MM.1S (cell line): Measurements from ENCODE around the gene JAKMIP2.

Experiments
- DNase-seq: peaks from one replicate; pipeline ENCODE4 v3.0.0-alpha.2; 2015
- H2AFZ ChIP-seq: fragments of 300-600 bp; sonication (generic); 2 replicates; pipeline ENCODE4 v1.6.0; 2016; ENCODE audit warnings: antibody characterized with exemption, low read length
- H3F3A ChIP-seq: fragments of 300-600 bp; sonication (generic); 2 replicates; pipeline ENCODE4 v1.6.1; 2016; ENCODE audit warnings: mild to moderate bottlenecking, antibody characterized with exemption, low read length, moderate library complexity, mixed read lengths; ENCODE audit not compliant: insufficient read depth
- H3K27ac ChIP-seq: fragments of 300-600 bp; sonication (generic); 2 replicates; pipeline ENCODE4 v1.5.1; 2016; ENCODE audit warnings: mild to moderate bottlenecking, low read length
- H3K27me3 ChIP-seq: fragments of 300-600 bp; sonication (generic); replicated peaks from 2 replicates; pipeline ENCODE4 v1.6.0; 2016; ENCODE audit warnings: low read length; ENCODE audit not compliant: insufficient read depth
- H3K36me3 ChIP-seq: fragments of 300-600 bp; sonication (generic); replicated peaks from 2 replicates; pipeline ENCODE4 v1.6.1; 2016; ENCODE audit warnings: mild to moderate bottlenecking, low read length, mixed read lengths; ENCODE audit not compliant: insufficient read depth
- H3K4me1 ChIP-seq: fragments of 300-600 bp; sonication (generic); 2 replicates; pipeline ENCODE4 v1.6.1; 2016; ENCODE audit warnings: low read length, mixed read lengths
- H3K4me2 ChIP-seq: fragments of 300-600 bp; sonication (generic); 2 replicates; pipeline ENCODE4 v1.6.0; 2016; ENCODE audit warnings: low read depth, low read length
- H3K4me3 ChIP-seq: fragments of 300-600 bp; sonication (generic); 2 replicates; pipeline ENCODE4 v1.5.1; 2016; ENCODE audit warnings: low read length, mixed read lengths
- H3K79me2 ChIP-seq: fragments of 300-600 bp; sonication (generic); 2 replicates; pipeline ENCODE4 v1.6.1; 2016; ENCODE audit warnings: mixed run types, low read length, mixed read lengths
- H3K9ac ChIP-seq: fragments of 300-600 bp; sonication (generic); 2 replicates; pipeline ENCODE4 v1.6.1; 2016; ENCODE audit warnings: low read length, mixed read lengths
- H3K9me2 ChIP-seq: fragments of 300-600 bp; sonication (generic); replicated peaks from 2 replicates; pipeline ENCODE4 v1.6.1; 2016; ENCODE audit warnings: mild to moderate bottlenecking, low read length, mixed read lengths; ENCODE audit not compliant: insufficient read depth
- H3K9me3 ChIP-seq: fragments of 300-600 bp; sonication (generic); replicated peaks from 2 replicates; pipeline ENCODE4 v1.6.1; 2016; ENCODE audit warnings: mild to moderate bottlenecking, low read length, mixed read lengths; ENCODE audit not compliant: insufficient read depth
- H4K20me1 ChIP-seq: fragments of 300-600 bp; sonication (generic); 2 replicates; pipeline ENCODE4 v1.6.1; 2016; ENCODE audit warnings: mild to moderate bottlenecking, low read length, moderate library complexity, mixed read lengths; ENCODE audit not compliant: insufficient read depth
- CTCF ChIP-seq: fragments of 300-600 bp; sonication (generic); IDR thresholded peaks from 2 replicates; pipeline ENCODE4 v1.5.1; 2016; ENCODE audit warnings: antibody characterized with exemption, low read length, mixed read lengths
- EZH2 ChIP-seq: fragments of 300-600 bp; sonication (generic); optimal IDR thresholded peaks from 2 replicates; pipeline ENCODE3; 2017; ENCODE audit warnings: low read depth, mild to moderate bottlenecking, antibody characterized with exemption, low read length, mixed read lengths
- EZH2phosphoT487 ChIP-seq: fragments of 300-600 bp; sonication (generic); IDR thresholded peaks from 2 replicates; pipeline ENCODE4 v1.6.1; 2018; ENCODE audit warnings: antibody characterized with exemption, low read length

JAKMIP2 gene

GRCh38 chr5:147687118-147687517 is 95.4 kb downstream of the JAKMIP2 start:
- no peak overlapping the region for H2AFZ ChIP-seq
- DNase-seq: no peak
- no peak overlapping the region for H3K4me2 ChIP-seq
- H4K20me1 ChIP-seq: no peaks in the 10 kb centered on the region
- H3K27ac ChIP-seq: no peak overlapping the region
- no peak overlapping the region for H3K9ac ChIP-seq
- no peaks in the 10 kb centered on the region for H3K36me3 ChIP-seq
- no peaks in the 10 kb centered on the region for H3K9me3 ChIP-seq
- peaks cover 8% of the 10 kb centered on the region for H3K4me1 ChIP-seq
- H3K79me2 ChIP-seq: no peaks in the 10 kb centered on the region
- no peaks in the 10 kb centered on the region for H3F3A ChIP-seq
- TF ChIP-seq EZH2 (no peak), EZH2phosphoT487 (no peak), CTCF (no peak)
- H3K9me2 ChIP-seq: no peaks in the 10 kb centered on the region
- H3K4me3 ChIP-seq: no peak overlapping the region
- no peaks in the 10 kb centered on the region for H3K27me3 ChIP-seq

- Histone ChIP-seq H3K27me3 (no peaks in the 10 kb centered on the region), H3K4me1 (peaks cover 8% of the 10 kb centered on the region), H2AFZ (no peak overlapping the region), H4K20me1 (no peaks in the 10 kb centered on the region), H3F3A (no peaks in the 10 kb centered on the region), H3K4me2 (no peak overlapping the region), H3K9ac (no peak overlapping the region), H3K79me2 (no peaks in the 10 kb centered on the region), H3K4me3 (no peak overlapping the region), H3K36me3 (no peaks in the 10 kb centered on the region), H3K9me2 (no peaks in the 10 kb centered on the region), H3K27ac (no peak overlapping the region), H3K9me3 (no peaks in the 10 kb centered on the region)
- TF ChIP-seq EZH2phosphoT487 (no peak), CTCF (no peak), EZH2 (no peak)
- DNase-seq: no peak
Observed at GRCh38 chr5:147686421-147686820, 96.1 kb downstream of the JAKMIP2 start.

GRCh38 chr5:147685993-147686392 is 96.5 kb downstream of the JAKMIP2 start:
- H3K27me3 ChIP-seq: no peaks in the 10 kb centered on the region
- H3K9ac ChIP-seq: no peak overlapping the region
- no peaks in the 10 kb centered on the region for H4K20me1 ChIP-seq
- no peak overlapping the region for H3K4me2 ChIP-seq
- H3K27ac ChIP-seq: no peak overlapping the region
- no peak for DNase-seq
- H3K9me2 ChIP-seq: no peaks in the 10 kb centered on the region
- H3K36me3 ChIP-seq: no peaks in the 10 kb centered on the region
- no peak overlapping the region for H3K4me3 ChIP-seq
- H3K9me3 ChIP-seq: no peaks in the 10 kb centered on the region
- H3K4me1 ChIP-seq: peaks cover 8% of the 10 kb centered on the region
- no peaks in the 10 kb centered on the region for H3F3A ChIP-seq
- TF ChIP-seq EZH2phosphoT487: no peak
- TF ChIP-seq EZH2: no peak
- TF ChIP-seq CTCF: no peak
- H3K79me2 ChIP-seq: no peaks in the 10 kb centered on the region
- H2AFZ ChIP-seq: no peak overlapping the region
